Astrocyte (in vitro differentiated cells and primary cell): ENCODE data around the gene IFT172. TPM values are rescaled to one million over a fixed set of nuclear protein-coding genes. Genes with fewer than 3 reads are reported as not detected.
A peak's percentile ranks its signal among the peaks of the same experiment; 100 is the strongest.

Experiments used
- DNase-seq: peaks from one replicate; pipeline ENCODE4 v3.0.0-alpha.2; 2010; ENCODE audit warnings: low read depth
- FAIRE-seq: peaks from 2 replicates; lab custom pipeline; 2011; peaks lifted over from hg19 to GRCh38; lab: Jason Lieb, UNC
- H2AFZ ChIP-seq: 2 replicates; pipeline ENCODE4 v1.6.0; 2012; ENCODE audit warnings: low read depth, low read length, inconsistent platforms
- H3K27ac ChIP-seq: 2 replicates; pipeline ENCODE4 v1.5.1; 2011; ENCODE audit warnings: low read depth, low read length, inconsistent platforms
- H3K27me3 ChIP-seq: 2 replicates; pipeline ENCODE4 v1.6.0; 2011; ENCODE audit warnings: low read length, inconsistent platforms; ENCODE audit not compliant: insufficient read depth
- H3K36me3 ChIP-seq: 2 replicates; pipeline ENCODE4 v1.5.1; 2011; ENCODE audit warnings: low read length, inconsistent platforms; ENCODE audit not compliant: insufficient read depth
- H3K4me1 ChIP-seq: 2 replicates; pipeline ENCODE4 v1.5.1; 2011; ENCODE audit warnings: low read length, inconsistent platforms; ENCODE audit not compliant: insufficient read depth
- H3K4me2 ChIP-seq: 2 replicates; pipeline ENCODE4 v1.6.0; 2012; ENCODE audit warnings: low read length, inconsistent platforms
- H3K4me3 ChIP-seq: 2 replicates; pipeline ENCODE4 v1.5.1; 2011; ENCODE audit warnings: low read depth, mild to moderate bottlenecking, low read length, inconsistent platforms; ENCODE audit not compliant: insufficient read depth
- H3K79me2 ChIP-seq: 2 replicates; pipeline ENCODE4 v1.6.0; 2012; ENCODE audit warnings: mild to moderate bottlenecking, low read length, inconsistent platforms; ENCODE audit not compliant: insufficient read depth
- H3K9ac ChIP-seq: 2 replicates; pipeline ENCODE4 v1.6.0; 2012; ENCODE audit warnings: mild to moderate bottlenecking, low read length, inconsistent platforms
- H3K9me3 ChIP-seq: 2 replicates; pipeline ENCODE4 v1.5.1; 2012; ENCODE audit warnings: low read depth, mild to moderate bottlenecking, low read length, inconsistent platforms; ENCODE audit not compliant: insufficient read depth
- H4K20me1 ChIP-seq: 2 replicates; pipeline ENCODE4 v1.6.0; 2012; ENCODE audit warnings: low read length, inconsistent platforms; ENCODE audit not compliant: insufficient read depth
- H3K27ac Mint-ChIP-seq: one replicate; pipeline ENCODE4 v1.8.0; 2021; ENCODE audit warnings: mild to moderate bottlenecking, mixed read lengths; ENCODE audit not compliant: unreplicated experiment
- H3K27me3 Mint-ChIP-seq: one replicate; pipeline ENCODE4 v1.8.0; 2021; ENCODE audit warnings: low read depth, mixed read lengths; ENCODE audit not compliant: unreplicated experiment
- H3K36me3 Mint-ChIP-seq: one replicate; pipeline ENCODE4 v1.8.0; 2021; ENCODE audit warnings: low read depth, mixed read lengths; ENCODE audit not compliant: unreplicated experiment
- H3K4me1 Mint-ChIP-seq: one replicate; pipeline ENCODE4 v1.8.0; 2021; ENCODE audit warnings: low read depth, mixed read lengths; ENCODE audit not compliant: unreplicated experiment
- H3K4me3 Mint-ChIP-seq: one replicate; pipeline ENCODE4 v1.8.0; 2021; ENCODE audit warnings: mild to moderate bottlenecking, moderate library complexity, mixed read lengths; ENCODE audit not compliant: unreplicated experiment
- H3K9me3 Mint-ChIP-seq: one replicate; pipeline ENCODE4 v1.8.0; 2021; ENCODE audit warnings: mild to moderate bottlenecking, mixed read lengths; ENCODE audit not compliant: unreplicated experiment
- EZH2 ChIP-seq: IDR thresholded peaks from 2 replicates; pipeline ENCODE4 v1.6.1; 2012; ENCODE audit warnings: mild to moderate bottlenecking, low read length, inconsistent platforms; ENCODE audit not compliant: insufficient read depth
- total RNA-seq: library from RNA; stranded (reverse); gene quantifications from 2 replicates; pipeline ENCODE4 v1.2.1, GENCODE V29; 2021
- TF ChIP-seq, protein P1 (sequence below): IDR thresholded peaks from 2 replicates; pipeline ENCODE4 v1.5.1; 2011; ENCODE audit warnings: low read depth, mild to moderate bottlenecking, inconsistent platforms, low read length, moderate library complexity; ENCODE audit not compliant: insufficient read depth

Gene IFT172
- total RNA-seq, 1 donor from 2014 or later = 15.4 TPM

DNA sequence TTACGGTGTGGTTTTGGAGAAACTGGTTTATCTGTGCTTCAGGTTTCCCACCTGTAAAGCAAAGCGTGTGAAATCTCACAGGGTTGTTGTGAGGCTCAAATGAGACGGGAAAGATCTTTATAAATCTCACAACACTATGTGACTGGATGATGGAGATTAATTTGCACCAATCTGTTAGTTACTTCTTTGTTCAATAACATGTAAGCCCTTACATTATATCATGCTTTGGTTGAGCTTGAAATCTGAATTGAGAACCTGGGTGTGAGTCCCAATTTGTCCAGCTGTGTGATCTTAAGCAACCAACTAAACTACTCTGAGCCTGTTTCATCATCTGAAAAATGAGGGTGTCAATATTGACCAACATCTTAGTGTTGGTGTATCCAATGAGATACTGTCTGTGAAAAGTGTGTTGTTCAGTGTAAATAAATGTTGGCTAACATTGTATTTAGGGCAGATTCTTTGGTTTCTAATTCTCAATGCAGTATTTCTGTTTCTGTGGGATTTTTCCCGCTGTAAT, 6.4 kb upstream of the IFT172 start:
- Histone ChIP-seq H3K9me3 (no peaks in the 10 kb centered on the region), H3K9ac (no peak overlapping the region), H3K79me2 (no peaks in the 10 kb centered on the region), H3K36me3 (no peaks in the 10 kb centered on the region), H3K27me3 (no peaks in the 10 kb centered on the region), H3K4me3 (no peak overlapping the region), H4K20me1 (no peaks in the 10 kb centered on the region), H2AFZ (no peak overlapping the region), H3K4me2 (peak overlapping the region; percentile 96), H3K4me1 (peaks cover 9% of the 10 kb centered on the region), H3K27ac (no peak overlapping the region)
- H3K4me3 Mint-ChIP-seq = peak overlapping the region; percentile 84
- H3K27me3 Mint-ChIP-seq = peaks cover 23% of the 10 kb centered on the region
- H3K27ac Mint-ChIP-seq = no peak overlapping the region
- FAIRE-seq = no peak
- TF ChIP-seq, protein P1, sequence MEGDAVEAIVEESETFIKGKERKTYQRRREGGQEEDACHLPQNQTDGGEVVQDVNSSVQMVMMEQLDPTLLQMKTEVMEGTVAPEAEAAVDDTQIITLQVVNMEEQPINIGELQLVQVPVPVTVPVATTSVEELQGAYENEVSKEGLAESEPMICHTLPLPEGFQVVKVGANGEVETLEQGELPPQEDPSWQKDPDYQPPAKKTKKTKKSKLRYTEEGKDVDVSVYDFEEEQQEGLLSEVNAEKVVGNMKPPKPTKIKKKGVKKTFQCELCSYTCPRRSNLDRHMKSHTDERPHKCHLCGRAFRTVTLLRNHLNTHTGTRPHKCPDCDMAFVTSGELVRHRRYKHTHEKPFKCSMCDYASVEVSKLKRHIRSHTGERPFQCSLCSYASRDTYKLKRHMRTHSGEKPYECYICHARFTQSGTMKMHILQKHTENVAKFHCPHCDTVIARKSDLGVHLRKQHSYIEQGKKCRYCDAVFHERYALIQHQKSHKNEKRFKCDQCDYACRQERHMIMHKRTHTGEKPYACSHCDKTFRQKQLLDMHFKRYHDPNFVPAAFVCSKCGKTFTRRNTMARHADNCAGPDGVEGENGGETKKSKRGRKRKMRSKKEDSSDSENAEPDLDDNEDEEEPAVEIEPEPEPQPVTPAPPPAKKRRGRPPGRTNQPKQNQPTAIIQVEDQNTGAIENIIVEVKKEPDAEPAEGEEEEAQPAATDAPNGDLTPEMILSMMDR = no peak
- TF ChIP-seq EZH2 = no peak
- no peak for DNase-seq
- H3K9me3 Mint-ChIP-seq = peaks cover 4% of the 10 kb centered on the region
- no peaks in the 10 kb centered on the region for H3K4me1 Mint-ChIP-seq
- H3K36me3 Mint-ChIP-seq = peaks cover 2% of the 10 kb centered on the region

DNA sequence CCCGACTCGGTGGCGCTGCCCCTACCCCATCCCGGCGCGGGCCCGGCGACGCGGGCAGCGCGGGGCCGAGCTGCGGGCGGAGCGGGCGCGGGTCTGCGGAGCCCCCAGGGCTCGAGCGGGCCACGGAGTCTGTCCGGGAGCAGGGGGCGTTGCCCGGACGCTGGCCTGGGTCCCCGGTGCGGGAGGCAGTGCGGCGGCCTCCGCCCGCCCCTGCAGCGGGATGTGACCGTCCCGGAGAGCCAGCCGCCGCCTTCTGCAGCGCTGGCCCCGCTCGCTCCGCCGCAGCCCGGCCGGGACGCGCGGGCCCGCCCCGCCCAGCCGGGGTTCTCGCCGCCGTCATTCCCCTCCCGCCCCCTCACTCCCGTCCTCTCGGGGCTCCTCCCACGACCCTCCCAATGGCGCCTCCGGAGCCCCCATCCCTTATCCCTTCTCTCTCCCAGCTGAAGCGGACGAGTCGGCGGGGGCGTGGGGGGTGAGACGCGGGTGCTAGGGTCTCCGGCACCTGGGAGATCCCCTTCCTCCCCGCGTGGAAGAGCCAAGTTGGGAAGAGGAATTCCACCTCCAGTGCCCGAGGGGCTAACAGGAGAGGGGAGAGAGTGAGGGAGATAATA, 5.5 kb upstream of the IFT172 start, which contains the start of gene FNDC4:
Gene FNDC4, minus strand, starts transcription at position 257 of the 611 bp plus-strand sequence. CDS start 521 bp downstream, outside the sequence.
- Mint-ChIP-seq H3K4me3 (peak within 1 kb of the TSS; percentile 84), H3K27ac (peak within 1 kb of the TSS; percentile 29), H3K4me1 (no peaks in the 10 kb centered on the region), H3K9me3 (peaks cover 4% of the 10 kb centered on the region), H3K36me3 (peaks cover 2% of the 10 kb centered on the region), H3K27me3 (peaks cover 23% of the 10 kb centered on the region)
- Histone ChIP-seq H3K4me3 (peak within 1 kb of the TSS; percentile 66), H3K9me3 (no peaks in the 10 kb centered on the region), H3K9ac (peak within 1 kb of the TSS; percentile 84), H3K4me2 (peak within 1 kb of the TSS; percentile 96), H3K36me3 (no peaks in the 10 kb centered on the region), H3K27me3 (no peaks in the 10 kb centered on the region), H2AFZ (peak within 1 kb of the TSS; percentile 82), H3K79me2 (no peaks in the 10 kb centered on the region), H4K20me1 (no peaks in the 10 kb centered on the region), H3K4me1 (peaks cover 9% of the 10 kb centered on the region), H3K27ac (peak within 1 kb of the TSS; percentile 27)
- no peak for FAIRE-seq
- no peak for TF ChIP-seq EZH2
- TF ChIP-seq, protein P1 = no peak
- no peak for DNase-seq
